ENCODE measurements around the gene GNAL. TPM values are rescaled to one million over a fixed set of nuclear protein-coding genes. Genes with fewer than 3 reads are reported as not detected.

The GNAL gene
- total RNA-seq, 1 experiment from 2014 or later = 24.0 TPM

- DNase-seq = no peak
- Histone ChIP-seq H3K79me2 (ENCODE audit: insufficient read depth, low read length) (no peaks in the 10 kb centered on the region), H4K8ac (replicated peaks; ENCODE audit: insufficient read length, low read depth, low read length) (no peak overlapping the region), H3T11ph (ENCODE audit: low read length) (no peak overlapping the region), H2BK15ac (ENCODE audit: low read depth, low read length) (no peak overlapping the region), H3K14ac (ENCODE audit: insufficient read depth, low read length) (no peak overlapping the region), H3K9ac (ENCODE audit: extremely low read depth, insufficient read length, low read length) (no peak overlapping the region), H4K91ac (ENCODE audit: insufficient read length, low read depth, low read length) (no peak overlapping the region), H3K56ac (ENCODE audit: insufficient read length, low read depth, low read length) (no peak overlapping the region), H4K20me1 (ENCODE audit: control insufficient read depth, insufficient read depth, insufficient read length) (no peaks in the 10 kb centered on the region), H3K4me1 (ENCODE audit: insufficient read depth, low read length) (peaks cover 4% of the 10 kb centered on the region; the same call in 1 of the 2 replicates), H3K27ac (ENCODE audit: insufficient read length, low read depth, low read length) (no peak overlapping the region), H2AK5ac (ENCODE audit: insufficient read length, low read length) (no peak overlapping the region), H3K23me2 (ENCODE audit: insufficient read length, low read depth, low read length, poor library complexity, severe bottlenecking) (no peaks in the 10 kb centered on the region), H2BK5ac (ENCODE audit: insufficient read length, low read length) (no peak overlapping the region), H2BK20ac (ENCODE audit: low read depth, low read length, poor library complexity, severe bottlenecking) (no peak overlapping the region), H3K27me3 (ENCODE audit: insufficient read depth, low read length) (no peaks in the 10 kb centered on the region), H3K23ac (ENCODE audit: insufficient read length, low read depth, low read length) (no peak overlapping the region), H2AFZ (ENCODE audit: low read length) (no peak overlapping the region), H2BK12ac (ENCODE audit: insufficient read length, low read depth, low read length) (no peak overlapping the region), H3K4ac (ENCODE audit: low read depth, low read length) (no peak overlapping the region), H2BK120ac (ENCODE audit: low read depth, low read length, poor library complexity, severe bottlenecking) (no peak overlapping the region), H3K4me2 (ENCODE audit: insufficient read depth, insufficient read length, low read length) (no peak overlapping the region), H3K9me3 (ENCODE audit: control insufficient read depth, low read depth, low read length) (no peaks in the 10 kb centered on the region), H3K79me1 (ENCODE audit: insufficient read depth, low read depth, low read length, poor library complexity, severe bottlenecking) (no peaks in the 10 kb centered on the region), H3K18ac (ENCODE audit: insufficient read length, low read depth, low read length) (no peak overlapping the region), H4K5ac (ENCODE audit: insufficient read length, low read depth, low read length) (no peak overlapping the region)
- Mint-ChIP-seq H3K36me3 (ENCODE audit: insufficient read depth in 1 of 3, low read depth in 3 of 3) (peaks cover 0 to 26% (median 4%) of the 10 kb centered on the region in 3 experiments; a peak in 5 of 7 replicates), H3K9me3 (no peaks in the 10 kb centered on the region), H3K4me3 (no peak overlapping the region), H3K4me1 (peaks cover 19 to 20% of the 10 kb centered on the region in 2 experiments), H3K27ac (no peak overlapping the region), H3K27me3 (ENCODE audit: low read depth) (no peaks in the 10 kb centered on the region)
- WGBS (ENCODE audit: extremely low coverage, insufficient read length, low lambda C conversion rate) = no CpG with 5 or more reads among the region's 3 CpGs
- TF ChIP-seq CTCF (conservative IDR thresholded peaks at IDR 0.05) = no peak
Observed at GRCh38 chr18:11899063-11899462, 210.0 kb downstream of the GNAL start.
